Keratinocyte (primary cell): ENCODE measurements around the gene AKR1B1. TPM values are rescaled to one million over a fixed set of nuclear protein-coding genes. Genes with fewer than 3 reads are reported as not detected.

ENCODE experiments used
- DNase-seq: peaks from one replicate; pipeline ENCODE4 v3.0.0-alpha.2; 2011; ENCODE audit warnings: low read depth, missing footprints, low spot score
- FAIRE-seq: peaks from 2 replicates; lab custom pipeline; 2011; peaks lifted over from hg19 to GRCh38; lab: Jason Lieb, UNC
- H2AFZ ChIP-seq: 2 replicates; pipeline ENCODE4 v1.6.0; 2012; ENCODE audit warnings: low read length, control low read depth, inconsistent platforms; ENCODE audit not compliant: control insufficient read depth
- H3K27ac ChIP-seq: 2 replicates; pipeline ENCODE4 v1.5.1; 2011; ENCODE audit warnings: low read length; ENCODE audit not compliant: control insufficient read depth, insufficient read depth
- H3K27me3 ChIP-seq: 3 replicates; pipeline ENCODE4 v1.6.0; 2011; ENCODE audit warnings: low read length; ENCODE audit not compliant: control insufficient read depth, insufficient read depth; ENCODE audit errors: extremely low read depth
- H3K36me3 ChIP-seq, 2 experiments: 2 replicates in 1 of 2; 3 replicates in 1 of 2; pipeline ENCODE4 v1.5.1; 2011; ENCODE audit warnings: low read length in 2 of 2, mild to moderate bottlenecking in 1 of 2; ENCODE audit not compliant: control insufficient read depth in 2 of 2, insufficient read depth in 2 of 2; ENCODE audit errors: extremely low read depth in 1 of 2
- H3K4me1 ChIP-seq: 3 replicates; pipeline ENCODE4 v1.5.1; 2011; ENCODE audit warnings: low read length; ENCODE audit not compliant: control insufficient read depth, insufficient read depth; ENCODE audit errors: extremely low read depth
- H3K4me2 ChIP-seq: 3 replicates; pipeline ENCODE4 v1.6.0; 2011; ENCODE audit warnings: low read depth, low read length; ENCODE audit not compliant: control insufficient read depth, insufficient read depth; ENCODE audit errors: extremely low read depth
- H3K4me3 ChIP-seq, 3 experiments: fragments of 200-600 bp in 1 of 3; sonication (generic) in 1 of 3; 2 replicates in 2 of 3; 3 replicates in 1 of 3; pipeline ENCODE4 v1.5.1; 2011 to 2016; ENCODE audit warnings: low read length in 3 of 3, mild to moderate bottlenecking in 3 of 3, control low read depth in 2 of 3, inconsistent platforms in 1 of 3, low read depth in 1 of 3, mixed read lengths in 1 of 3, mixed run types in 1 of 3, moderate library complexity in 1 of 3; ENCODE audit not compliant: control insufficient read depth in 2 of 3, insufficient read depth in 2 of 3; ENCODE audit errors: extremely low read depth in 1 of 3
- H3K79me2 ChIP-seq: 2 replicates; pipeline ENCODE4 v1.6.0; 2012; ENCODE audit warnings: low read length; ENCODE audit not compliant: control insufficient read depth, insufficient read depth
- H3K9ac ChIP-seq: 3 replicates; pipeline ENCODE4 v1.6.0; 2011; ENCODE audit warnings: low read length; ENCODE audit not compliant: control insufficient read depth, insufficient read depth; ENCODE audit errors: extremely low read depth
- H3K9me1 ChIP-seq: 3 replicates; pipeline ENCODE4 v1.6.0; 2011; ENCODE audit warnings: low read length; ENCODE audit not compliant: control insufficient read depth, insufficient read depth; ENCODE audit errors: extremely low read depth
- H3K9me3 ChIP-seq: 2 replicates; pipeline ENCODE4 v1.5.1; 2012; ENCODE audit warnings: low read depth, low read length; ENCODE audit not compliant: control insufficient read depth
- H4K20me1 ChIP-seq: 3 replicates; pipeline ENCODE4 v1.6.0; 2011; ENCODE audit warnings: low read length; ENCODE audit not compliant: control insufficient read depth, insufficient read depth; ENCODE audit errors: extremely low read depth
- EZH2 ChIP-seq: IDR thresholded peaks from one replicate; pipeline ENCODE4 v1.6.1; 2012; ENCODE audit warnings: inconsistent platforms, mild to moderate bottlenecking, low read length, moderate library complexity
- dilution Hi-C: fragments of 300-500 bp; cut with MboI; formaldehyde crosslinking; loops from one replicate; pipeline ENCODE4 v1.7.0; 2020; ENCODE audit warnings: low sequenced_read_pairs; ENCODE audit not compliant: extremely low pct_ligation_motif_present
- polyA plus RNA-seq, 5 experiments: library from polyadenylated mRNA; depleted of rRNA in 3 of 5; stranded (reverse) in 3 of 5; stranded (forward) in 1 of 5; unstranded in 1 of 5; fragments of >200 nt; gene quantifications; 1 replicate in 1 of 5; 2 replicates in 3 of 5; 3 replicates in 1 of 5; pipeline versions ENCODE4 v1.2.1 to v1.2.3, GENCODE V29; 2011 to 2012; ENCODE audit warnings: missing spikeins in 2 of 5, low read depth in 1 of 5, low replicate concordance in 1 of 5
- TF ChIP-seq, protein P1 (sequence below), 3 experiments: IDR thresholded peaks in 1 of 3; conservative IDR thresholded peaks in 1 of 3; optimal IDR thresholded peaks in 1 of 3; 2 replicates in 2 of 3; 3 replicates in 1 of 3; pipeline versions ENCODE3 to v1.5.1; 2011; ENCODE audit warnings: low read length in 3 of 3, mild to moderate bottlenecking in 3 of 3, moderate library complexity in 2 of 3, control low read depth in 1 of 3, inconsistent platforms in 1 of 3; ENCODE audit not compliant: insufficient read depth in 2 of 3; ENCODE audit errors: extremely low read depth in 1 of 3

AKR1B1 gene
- polyA plus RNA-seq, 1 donor (not counting 4 experiments of a cell fraction or from before 2014, with no cell fraction given) = 139 TPM

DNA sequence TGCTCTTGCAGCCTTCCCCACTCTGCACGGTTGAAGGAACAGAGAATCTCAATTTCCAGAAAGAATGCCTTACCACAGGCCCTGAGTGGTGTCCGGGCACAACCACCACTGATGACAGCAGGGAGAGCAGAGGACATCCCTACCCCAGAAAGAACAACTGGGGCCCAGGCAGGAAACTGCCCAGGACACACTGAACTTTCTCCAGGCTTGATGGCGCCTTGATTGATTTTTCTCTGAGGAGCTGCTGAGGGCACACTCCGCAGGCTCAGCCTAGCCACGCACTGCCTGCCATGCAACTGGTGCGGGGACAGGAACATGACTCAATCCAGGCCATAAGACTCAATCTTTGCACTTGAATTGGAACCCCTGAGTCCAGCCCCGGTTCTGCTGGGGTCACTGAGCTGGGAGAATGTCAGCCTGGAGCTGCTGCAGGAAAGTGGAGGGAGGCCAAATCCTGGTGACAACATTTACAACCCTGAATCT is 5.9 kb downstream of the AKR1B1 start:
- dilution Hi-C loops = no loop called here
- H3K4me2 ChIP-seq = no peak overlapping the region
- peaks cover 16% of the 10 kb centered on the region for H3K4me1 ChIP-seq
- no peak overlapping the region for H2AFZ ChIP-seq
- no peaks in the 10 kb centered on the region for H3K9me3 ChIP-seq
- DNase-seq (no peak), FAIRE-seq (no peak)
- H3K27me3 ChIP-seq = no peaks in the 10 kb centered on the region
- H3K9ac ChIP-seq = no peak overlapping the region
- no peak overlapping the region for H3K27ac ChIP-seq
- H3K9me1 ChIP-seq = no peaks in the 10 kb centered on the region
- no peak overlapping the region for H3K4me3 ChIP-seq
- no peaks in the 10 kb centered on the region for H4K20me1 ChIP-seq
- TF ChIP-seq, protein P1, sequence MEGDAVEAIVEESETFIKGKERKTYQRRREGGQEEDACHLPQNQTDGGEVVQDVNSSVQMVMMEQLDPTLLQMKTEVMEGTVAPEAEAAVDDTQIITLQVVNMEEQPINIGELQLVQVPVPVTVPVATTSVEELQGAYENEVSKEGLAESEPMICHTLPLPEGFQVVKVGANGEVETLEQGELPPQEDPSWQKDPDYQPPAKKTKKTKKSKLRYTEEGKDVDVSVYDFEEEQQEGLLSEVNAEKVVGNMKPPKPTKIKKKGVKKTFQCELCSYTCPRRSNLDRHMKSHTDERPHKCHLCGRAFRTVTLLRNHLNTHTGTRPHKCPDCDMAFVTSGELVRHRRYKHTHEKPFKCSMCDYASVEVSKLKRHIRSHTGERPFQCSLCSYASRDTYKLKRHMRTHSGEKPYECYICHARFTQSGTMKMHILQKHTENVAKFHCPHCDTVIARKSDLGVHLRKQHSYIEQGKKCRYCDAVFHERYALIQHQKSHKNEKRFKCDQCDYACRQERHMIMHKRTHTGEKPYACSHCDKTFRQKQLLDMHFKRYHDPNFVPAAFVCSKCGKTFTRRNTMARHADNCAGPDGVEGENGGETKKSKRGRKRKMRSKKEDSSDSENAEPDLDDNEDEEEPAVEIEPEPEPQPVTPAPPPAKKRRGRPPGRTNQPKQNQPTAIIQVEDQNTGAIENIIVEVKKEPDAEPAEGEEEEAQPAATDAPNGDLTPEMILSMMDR (optimal IDR thresholded peaks at IDR 0.05 in 1 of 3, IDR thresholded peaks at IDR 0.05 in 1 of 3, conservative IDR thresholded peaks at IDR 0.05 in 1 of 3; ENCODE audit: extremely low read depth in 1 of 3, insufficient read depth in 2 of 3, low read length in 3 of 3) = no peak
- TF ChIP-seq EZH2 = no peak
- H3K79me2 ChIP-seq = peaks cover 9% of the 10 kb centered on the region
- peaks cover 12 to 20% of the 10 kb centered on the region in 2 experiments for H3K36me3 ChIP-seq

- Histone ChIP-seq H3K9me1 (no peaks in the 10 kb centered on the region), H3K4me3 (no peak overlapping the region), H3K9ac (no peak overlapping the region), H3K9me3 (no peaks in the 10 kb centered on the region), H3K79me2 (peaks cover 7% of the 10 kb centered on the region), H2AFZ (no peak overlapping the region), H3K27me3 (no peaks in the 10 kb centered on the region), H4K20me1 (no peaks in the 10 kb centered on the region), H3K4me2 (no peak overlapping the region), H3K36me3 (peaks cover 17 to 26% of the 10 kb centered on the region in 2 experiments), H3K4me1 (peaks cover 14% of the 10 kb centered on the region), H3K27ac (no peak overlapping the region)
- dilution Hi-C loops = no loop called here
- DNase-seq (no peak), FAIRE-seq (no peak)
- TF ChIP-seq, protein P1 (optimal IDR thresholded peaks at IDR 0.05 in 1 of 3, IDR thresholded peaks at IDR 0.05 in 1 of 3, conservative IDR thresholded peaks at IDR 0.05 in 1 of 3; ENCODE audit: extremely low read depth in 1 of 3, insufficient read depth in 2 of 3, low read length in 3 of 3) = no peak
- no peak for TF ChIP-seq EZH2
Observed at GRCh38 chr7:134452419-134452838, 6.5 kb downstream of the AKR1B1 start.
